Endothelial cell of umbilical vein (primary cell): Measurements from ENCODE around the gene BTK. TPM values are rescaled to one million over a fixed set of nuclear protein-coding genes. Genes with fewer than 3 reads are reported as not detected.

Experiments used
- BruUV-seq: library from RNA; stranded (reverse); fragments of 400-500 nt; replicated peaks from 2 replicates; lab custom pipeline; 2021; lab: Mats Ljungman, UMichigan
- CTCF ChIA-PET: fragments of 300-600, 350-600 bp; sonication (Branson Sonifier 250); formaldehyde crosslinking; loops from one replicate; lab custom pipeline; 2021; ENCODE audit warnings: antibody characterized with exemption, inconsistent platforms; lab: Charles Lee
- POLR2A ChIA-PET: fragments of 300-600, 350-600 bp; sonication (Branson Sonifier 250); formaldehyde crosslinking; loops from one replicate; lab custom pipeline; 2021; ENCODE audit warnings: antibody characterized with exemption, inconsistent platforms; lab: Charles Lee
- DNase-seq: peaks from one replicate; pipeline ENCODE4 v3.0.0-alpha.2; 2011; ENCODE audit warnings: low read depth, low spot score
- FAIRE-seq: peaks from 2 replicates; lab custom pipeline; 2011; peaks lifted over from hg19 to GRCh38; lab: Jason Lieb, UNC
- H2AFZ ChIP-seq: 2 replicates; pipeline ENCODE4 v1.6.0; 2012; ENCODE audit warnings: low read depth, low read length, control low read depth, inconsistent platforms
- H3K27ac ChIP-seq: 2 replicates; pipeline ENCODE4 v1.5.1; 2011; ENCODE audit warnings: low read depth, mild to moderate bottlenecking, control low read depth, low read length, moderate library complexity; ENCODE audit not compliant: insufficient read depth
- H3K27me3 ChIP-seq, 2 experiments: 2 replicates each; pipeline versions ENCODE4 v1.6.0 to v1.6.1; 2011; ENCODE audit warnings: low read length in 2 of 2, mixed read lengths in 1 of 2; ENCODE audit not compliant: control insufficient read depth in 2 of 2, insufficient read depth in 2 of 2
- H3K36me3 ChIP-seq, 2 experiments: 2 replicates in 1 of 2; 3 replicates in 1 of 2; pipeline ENCODE4 v1.5.1; 2011; ENCODE audit warnings: low read length in 2 of 2, mild to moderate bottlenecking in 1 of 2, moderate library complexity in 1 of 2; ENCODE audit not compliant: control insufficient read depth in 2 of 2, insufficient read depth in 2 of 2; ENCODE audit errors: extremely low read depth in 1 of 2
- H3K4me1 ChIP-seq: 3 replicates; pipeline ENCODE4 v1.5.1; 2011; ENCODE audit warnings: mild to moderate bottlenecking, low read length; ENCODE audit not compliant: control insufficient read depth, insufficient read depth; ENCODE audit errors: extremely low read depth
- H3K4me2 ChIP-seq: 2 replicates; pipeline ENCODE4 v1.6.1; 2011; ENCODE audit warnings: low read length, control low read depth, mixed read lengths; ENCODE audit not compliant: insufficient read depth
- H3K4me3 ChIP-seq, 3 experiments: fragments of 200-600 bp in 1 of 3; sonication (generic), shearing (Covaris generic) in 1 of 3; replicated peaks in 1 of 3; 2 replicates each; pipeline ENCODE4 v1.5.1; 2011 to 2016; ENCODE audit warnings: control low read depth in 3 of 3, low read length in 3 of 3, mild to moderate bottlenecking in 2 of 3, inconsistent platforms in 1 of 3, low read depth in 1 of 3, moderate library complexity in 1 of 3; ENCODE audit not compliant: insufficient read depth in 1 of 3
- H3K79me2 ChIP-seq: 2 replicates; pipeline ENCODE4 v1.6.0; 2012; ENCODE audit warnings: low read length, inconsistent platforms; ENCODE audit not compliant: control insufficient read depth, insufficient read depth
- H3K9ac ChIP-seq: replicated peaks from 2 replicates; pipeline ENCODE3; 2011; ENCODE audit warnings: low read length, control low read depth; ENCODE audit not compliant: insufficient read depth; ENCODE audit errors: extremely low read depth
- H3K9me1 ChIP-seq: replicated peaks from 3 replicates; pipeline ENCODE4 v1.6.0; 2011; ENCODE audit warnings: mild to moderate bottlenecking, low read length; ENCODE audit not compliant: control insufficient read depth, insufficient read depth; ENCODE audit errors: extremely low read depth
- H3K9me3 ChIP-seq: replicated peaks from 2 replicates; pipeline ENCODE4 v1.5.1; 2012; ENCODE audit warnings: low read length, inconsistent platforms; ENCODE audit not compliant: control insufficient read depth, insufficient read depth
- H4K20me1 ChIP-seq: replicated peaks from 2 replicates; pipeline ENCODE3; 2011; ENCODE audit warnings: mild to moderate bottlenecking, low read length; ENCODE audit not compliant: control insufficient read depth, insufficient read depth; ENCODE audit errors: extremely low read depth
- CTCF ChIP-seq, 2 donors: IDR thresholded peaks; 1 replicate in 1 of 2; 2 replicates in 1 of 2; pipeline ENCODE4 v1.5.1; 2011; ENCODE audit warnings: low read length in 2 of 2, mild to moderate bottlenecking in 2 of 2, moderate library complexity in 2 of 2, control low read depth in 1 of 2, inconsistent platforms in 1 of 2, low read depth in 1 of 2; ENCODE audit not compliant: insufficient read depth in 1 of 2; ENCODE audit errors: extremely low read depth in 1 of 2
- EZH2 ChIP-seq: IDR thresholded peaks from 2 replicates; pipeline ENCODE4 v1.6.1; 2012; ENCODE audit warnings: borderline replicate concordance, low read depth, mild to moderate bottlenecking, moderate library complexity, low read length, inconsistent platforms; ENCODE audit not compliant: severe bottlenecking
- FOS ChIP-seq: IDR thresholded peaks from 2 replicates; pipeline ENCODE4 v1.6.1; 2011; ENCODE audit warnings: mild to moderate bottlenecking, low read length, moderate library complexity, borderline replicate concordance; ENCODE audit not compliant: insufficient read depth
- GATA2 ChIP-seq: IDR thresholded peaks from 2 replicates; pipeline ENCODE4 v1.7.0; 2011; ENCODE audit warnings: low read depth, mild to moderate bottlenecking, moderate library complexity, mixed read lengths, low read length; ENCODE audit not compliant: insufficient read length, insufficient read depth
- JUN ChIP-seq: IDR thresholded peaks from 2 replicates; pipeline ENCODE4 v1.6.1; 2011; ENCODE audit warnings: borderline replicate concordance, low read depth; ENCODE audit not compliant: insufficient read length, insufficient read depth
- MAX ChIP-seq: IDR thresholded peaks from 2 replicates; pipeline ENCODE4 v1.6.1; 2011; ENCODE audit not compliant: insufficient read depth, insufficient read length
- MYC ChIP-seq: IDR thresholded peaks from one replicate; pipeline ENCODE4 v1.6.1; 2011; ENCODE audit warnings: mild to moderate bottlenecking, low read depth, low read length
- POLR2A ChIP-seq: IDR thresholded peaks from 2 replicates; pipeline ENCODE4 v1.6.1; 2012; ENCODE audit warnings: low read depth, mild to moderate bottlenecking, control low read depth, low read length
- POLR2AphosphoS5 ChIP-seq: IDR thresholded peaks from 2 replicates; pipeline ENCODE4 v1.6.1; 2012; ENCODE audit warnings: low read depth, mild to moderate bottlenecking, control low read depth, low read length, moderate library complexity; ENCODE audit not compliant: insufficient read depth
- dilution Hi-C: fragments of 300-500 bp; cut with MboI; formaldehyde crosslinking; loops from one replicate; pipeline ENCODE4 v1.15.0; 2019; ENCODE audit warnings: low sequenced_read_pairs; ENCODE audit not compliant: extremely low pct_ligation_motif_present
- intact Hi-C: fragments of 100-400 bp; cut with micrococcal nuclease; formaldehyde crosslinking; loops from one replicate; pipeline ENCODE4 v1.10.0; 2022
- polyA plus RNA-seq, 4 experiments: library from polyadenylated mRNA; depleted of rRNA in 3 of 4; stranded (reverse) in 3 of 4; unstranded in 1 of 4; fragments of >200 nt; gene quantifications; 2 replicates each; pipeline versions ENCODE4 v1.2.1 to v1.2.3, GENCODE V29; 2011 to 2012; ENCODE audit warnings: missing spikeins in 1 of 4
- total RNA-seq: library from RNA; stranded (reverse); gene quantifications from 2 replicates; pipeline ENCODE4 v1.2.3, GENCODE V29; 2021

The BTK gene
- total and polyA plus RNA-seq, 2 donors (not counting 3 experiments of a cell fraction or from before 2014, with no cell fraction given), result 0.11 to 0.13 TPM

GRCh38 chrX:101417981-101418841 lies 32.2 kb upstream of the BTK start:
- CTCF ChIA-PET, result interaction anchor here (1.2 to 1.3 kb wide), 3 partner anchors 10 to 42 kb away, joined by 4 to 5 read pairs (median 5); partner anchors contain the start of gene RPL36A
- H3K27me3 ChIP-seq, result no peaks in the 10 kb centered on the region

GRCh38 chrX:101417190-101417589 lies 31.2 kb upstream of the BTK start:
- no peak overlapping the region for H3K4me2 ChIP-seq
- H3K9me1 ChIP-seq, result no peaks in the 10 kb centered on the region
- POLR2A ChIA-PET, result no interaction called here
- BruUV-seq, result no TSS peak
- dilution Hi-C loops, result no loop called here
- H3K4me1 ChIP-seq, result peaks cover 11% of the 10 kb centered on the region
- intact Hi-C loops, result loop anchor here (5.0 kb wide), 2 partner anchors 200 to 515 kb away; partner anchors contain the start of genes ARMCX6 and ZMAT1
- peaks cover 2% of the 10 kb centered on the region for H3K79me2 ChIP-seq
- no peaks in the 10 kb centered on the region for H3K36me3 ChIP-seq
- no peak for DNase-seq
- no peaks in the 10 kb centered on the region for H3K27me3 ChIP-seq
- CTCF ChIA-PET, result interaction anchor here (1.3 kb wide), 2 partner anchors 43 to 381 kb away, joined by 3 to 4 read pairs; no protein-coding TSS in a partner anchor
- peak overlapping the region; percentile 73 for H2AFZ ChIP-seq
- no peak overlapping the region for H3K4me3 ChIP-seq
- no peaks in the 10 kb centered on the region for H3K9me3 ChIP-seq
- H3K9ac ChIP-seq, result no peak overlapping the region
- TF ChIP-seq FOS, result no peak
- no peak for TF ChIP-seq POLR2A
- TF ChIP-seq JUN, result no peak
- no peak for TF ChIP-seq MYC
- TF ChIP-seq GATA2, result no peak
- TF ChIP-seq POLR2AphosphoS5, result no peak
- TF ChIP-seq CTCF (IDR thresholded peaks at IDR 0.05; ENCODE audit: extremely low read depth in 1 of 2, insufficient read depth in 1 of 2, low read depth in 1 of 2, low read length in 2 of 2), result no peak
- no peak for TF ChIP-seq EZH2
- TF ChIP-seq MAX, result no peak
- FAIRE-seq, result no peak
- H3K27ac ChIP-seq, result peak overlapping the region; percentile 90
- H4K20me1 ChIP-seq, result no peaks in the 10 kb centered on the region

More at GRCh38 chrX:101417981-101418841, 32.2 kb upstream of the BTK start:
- intact Hi-C loops, result loop anchor here (1.0 to 5.0 kb wide), 4 partner anchors 10 to 514 kb away; partner anchors contain the start of genes ARMCX1, ARMCX6, HNRNPH2 and ZMAT1
- Histone ChIP-seq H3K4me2 (peak overlapping the region; percentile 90), H3K4me3 (peak overlapping the region; percentile 43 to 71 (median 60)), H3K9ac (peak overlapping the region; percentile 94), H3K9me1 (no peaks in the 10 kb centered on the region), H3K36me3 (no peaks in the 10 kb centered on the region), H4K20me1 (no peaks in the 10 kb centered on the region), H3K9me3 (no peaks in the 10 kb centered on the region), H3K4me1 (peaks cover 11% of the 10 kb centered on the region), H3K27ac (peak overlapping the region; percentile 90), H3K79me2 (no peaks in the 10 kb centered on the region), H2AFZ (peak overlapping the region; percentile 95)
- peak; percentile 27 for TF ChIP-seq POLR2AphosphoS5
- TF ChIP-seq GATA2, result no peak
- POLR2A ChIA-PET, result interaction anchor here (0.6 to 1.0 kb wide), 4 partner anchors 9 to 503 kb away, joined by 3 to 4 read pairs (median 3); partner anchors contain the start of gene ARMCX4
- TSS peak; percentile 95 for BruUV-seq
- FAIRE-seq (peak; percentile 46), DNase-seq (peak; percentile 56)
- dilution Hi-C loops, result no loop called here
